Testis (tissue), 2 donors: ENCODE measurements around the gene DAZAP1.

ENCODE experiments used
- CTCF ChIP-seq, 3 experiments: fragments of 450-650 bp in 2 of 3; fragments of 200-600 bp in 1 of 3; sonication (generic) in 1 of 3; IDR thresholded peaks; one replicate each; pipeline ENCODE4 v1.5.1; 2016 to 2019; ENCODE audit warnings: antibody characterized with exemption in 3 of 3, mild to moderate bottlenecking in 2 of 3, moderate library complexity in 1 of 3
- POLR2A ChIP-seq: fragments of 450-650 bp; IDR thresholded peaks from one replicate; pipeline ENCODE4 v1.6.1; 2017; ENCODE audit warnings: antibody characterized with exemption, mild to moderate bottlenecking, moderate library complexity

GRCh38 chr19:1474765-1475351, 67.5 kb downstream of the DAZAP1 start:
- no peak for TF ChIP-seq POLR2A
- no peak for TF ChIP-seq CTCF (IDR thresholded peaks at IDR 0.05)
